ENCODE results near the gene TBX1. TPM values are rescaled to one million over a fixed set of nuclear protein-coding genes. Genes with fewer than 3 reads are reported as not detected.
A peak's percentile ranks its signal among the peaks of the same experiment; 100 is the strongest.
"Not testable (repeated sequence)": the region's sequence is repeated elsewhere in the genome, so short reads cannot be mapped to it uniquely, and the experiment has no call there.

Gene TBX1
- total RNA-seq, 1 donor = 0.43 TPM

DNA sequence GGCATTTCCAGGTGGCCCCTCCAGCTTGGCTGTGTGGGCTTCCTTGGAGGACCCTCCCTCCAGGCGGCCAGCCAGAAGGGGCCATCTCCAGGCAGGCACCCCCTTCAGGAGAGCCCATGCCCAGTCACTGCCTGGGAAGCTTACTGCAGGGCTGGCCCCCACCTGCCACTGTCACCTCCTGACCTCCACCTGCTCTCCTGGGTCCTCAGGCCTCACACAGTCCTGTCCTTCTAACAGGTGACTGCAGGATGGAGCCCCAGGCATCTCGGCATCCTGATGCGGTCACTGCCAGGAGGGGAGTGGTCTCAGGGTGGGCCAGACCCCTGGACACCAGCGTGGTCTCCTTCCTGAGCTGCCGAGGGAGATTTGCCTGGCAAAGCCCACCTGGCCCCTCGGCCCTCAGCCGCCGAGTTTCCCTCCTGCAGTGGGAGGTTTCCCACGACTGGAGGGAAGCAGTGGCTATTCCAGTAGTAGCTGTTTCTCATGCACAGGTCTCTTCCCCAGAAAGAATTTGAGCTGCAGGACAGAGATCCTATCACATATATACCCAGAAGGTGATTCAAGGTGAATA lies 13.0 kb downstream of the TBX1 start:
- H3K4me3 ChIP-seq (ENCODE audit: low read depth, low read length) = no peak overlapping the region
- TF ChIP-seq, protein P1, sequence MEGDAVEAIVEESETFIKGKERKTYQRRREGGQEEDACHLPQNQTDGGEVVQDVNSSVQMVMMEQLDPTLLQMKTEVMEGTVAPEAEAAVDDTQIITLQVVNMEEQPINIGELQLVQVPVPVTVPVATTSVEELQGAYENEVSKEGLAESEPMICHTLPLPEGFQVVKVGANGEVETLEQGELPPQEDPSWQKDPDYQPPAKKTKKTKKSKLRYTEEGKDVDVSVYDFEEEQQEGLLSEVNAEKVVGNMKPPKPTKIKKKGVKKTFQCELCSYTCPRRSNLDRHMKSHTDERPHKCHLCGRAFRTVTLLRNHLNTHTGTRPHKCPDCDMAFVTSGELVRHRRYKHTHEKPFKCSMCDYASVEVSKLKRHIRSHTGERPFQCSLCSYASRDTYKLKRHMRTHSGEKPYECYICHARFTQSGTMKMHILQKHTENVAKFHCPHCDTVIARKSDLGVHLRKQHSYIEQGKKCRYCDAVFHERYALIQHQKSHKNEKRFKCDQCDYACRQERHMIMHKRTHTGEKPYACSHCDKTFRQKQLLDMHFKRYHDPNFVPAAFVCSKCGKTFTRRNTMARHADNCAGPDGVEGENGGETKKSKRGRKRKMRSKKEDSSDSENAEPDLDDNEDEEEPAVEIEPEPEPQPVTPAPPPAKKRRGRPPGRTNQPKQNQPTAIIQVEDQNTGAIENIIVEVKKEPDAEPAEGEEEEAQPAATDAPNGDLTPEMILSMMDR (IDR thresholded peaks at IDR 0.05; ENCODE audit: insufficient read depth, low read depth, low read length) = no peak
- DNase-seq (ENCODE audit: low read depth) = no peak

DNA sequence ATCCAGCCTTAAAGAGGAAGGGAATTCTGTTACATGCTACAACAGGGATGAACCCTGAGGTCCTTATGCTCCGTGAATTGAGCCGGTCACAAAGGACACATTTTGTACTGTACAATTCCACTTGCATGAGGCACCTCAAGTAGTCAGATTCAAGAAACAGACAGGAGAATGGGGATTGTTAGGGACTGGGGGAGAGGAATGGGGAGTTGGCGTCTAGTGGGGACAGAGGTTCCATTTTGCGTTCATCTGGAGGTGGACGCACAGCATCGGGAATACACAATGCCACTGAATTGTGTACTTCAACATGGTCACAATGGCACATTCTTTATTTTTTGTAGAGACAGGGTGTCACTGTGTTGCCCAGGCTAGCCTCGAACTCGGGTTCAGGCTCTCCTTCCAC lies 14.1 kb downstream of the TBX1 start:
- TF ChIP-seq, protein P1 (IDR thresholded peaks at IDR 0.05; ENCODE audit: insufficient read depth, low read depth, low read length) = no peak
- no peak for DNase-seq (ENCODE audit: low read depth)
- H3K4me3 ChIP-seq (ENCODE audit: low read depth, low read length) = no peak overlapping the region

DNA sequence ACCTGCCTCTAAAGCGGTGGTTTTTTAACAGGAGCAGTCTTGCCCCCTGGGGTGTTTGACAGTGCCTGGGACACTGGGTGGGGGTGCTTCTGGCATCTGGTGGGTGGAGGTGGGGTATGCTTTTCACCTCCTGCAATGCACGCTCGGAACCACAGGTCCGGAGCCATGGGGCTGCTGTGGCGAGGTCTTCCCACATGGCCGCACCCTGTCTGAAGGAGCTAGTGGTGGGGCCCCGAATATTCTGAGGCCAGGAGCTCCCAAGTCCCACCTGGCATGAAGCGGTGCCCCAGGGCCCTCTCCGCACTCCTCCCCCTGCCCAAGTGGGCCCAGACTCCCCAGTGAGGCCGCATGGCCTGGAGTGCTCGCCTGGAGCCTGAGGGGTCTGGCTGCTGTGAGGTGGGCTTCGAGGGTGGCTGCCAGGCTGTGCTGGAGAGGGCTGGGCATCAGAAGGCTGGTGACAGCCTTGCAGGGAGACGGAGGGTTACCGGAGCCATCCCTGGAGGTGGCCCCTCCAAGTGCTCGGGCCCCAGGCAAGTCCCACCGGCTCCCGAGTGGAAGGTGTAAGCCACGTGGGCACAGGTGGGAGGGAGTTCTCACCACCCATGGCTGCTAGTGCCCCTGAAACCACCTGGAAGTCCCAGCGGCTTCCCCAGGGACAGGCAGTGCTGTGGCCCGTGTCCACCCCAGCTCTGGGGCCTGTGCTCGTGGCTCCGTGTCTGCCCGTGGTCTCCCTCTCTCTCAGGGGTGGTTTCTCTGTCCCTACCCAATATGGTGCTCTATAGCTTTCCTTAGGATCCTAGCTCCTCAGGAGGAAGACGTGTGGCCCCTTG lies 15.1 kb downstream of the TBX1 start:
- TF ChIP-seq, protein P1 (IDR thresholded peaks at IDR 0.05; ENCODE audit: insufficient read depth, low read depth, low read length) = no peak
- DNase-seq (ENCODE audit: low read depth) = no peak
- H3K4me3 ChIP-seq (ENCODE audit: low read depth, low read length) = no peak overlapping the region

DNA sequence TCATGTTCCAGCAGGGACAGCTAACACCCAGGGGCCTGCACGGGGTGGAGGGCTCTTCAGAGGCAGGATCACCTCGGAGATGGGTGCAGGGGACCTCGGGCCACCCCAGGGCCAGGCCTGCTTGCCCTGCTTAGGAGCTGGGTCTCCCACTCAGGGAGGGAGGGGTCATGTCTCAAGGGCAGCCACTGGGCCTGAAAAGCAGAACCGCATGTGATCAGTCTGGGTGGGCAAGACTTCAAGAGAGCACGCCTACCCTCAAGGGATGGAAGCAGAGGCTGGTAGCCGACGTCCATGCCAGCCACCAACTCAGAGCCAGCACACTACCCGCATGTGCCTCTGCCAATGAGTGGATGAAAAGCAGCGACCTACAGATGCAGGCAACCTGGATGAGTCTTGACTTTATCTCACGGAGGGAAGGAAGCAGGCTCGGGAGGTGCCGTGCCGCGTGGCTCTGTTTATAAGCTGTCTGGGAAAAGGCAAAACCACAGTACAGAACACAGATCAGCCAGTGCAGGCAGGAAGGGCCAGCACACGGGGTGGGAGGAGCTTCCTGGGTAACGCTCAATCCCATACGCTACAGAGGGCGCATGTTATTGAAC lies 16.0 kb downstream of the TBX1 start:
- TF ChIP-seq, protein P1 (IDR thresholded peaks at IDR 0.05; ENCODE audit: insufficient read depth, low read depth, low read length) = no peak
- H3K4me3 ChIP-seq (ENCODE audit: low read depth, low read length) = no peak overlapping the region
- peak; percentile 83 for DNase-seq (ENCODE audit: low read depth)

DNA sequence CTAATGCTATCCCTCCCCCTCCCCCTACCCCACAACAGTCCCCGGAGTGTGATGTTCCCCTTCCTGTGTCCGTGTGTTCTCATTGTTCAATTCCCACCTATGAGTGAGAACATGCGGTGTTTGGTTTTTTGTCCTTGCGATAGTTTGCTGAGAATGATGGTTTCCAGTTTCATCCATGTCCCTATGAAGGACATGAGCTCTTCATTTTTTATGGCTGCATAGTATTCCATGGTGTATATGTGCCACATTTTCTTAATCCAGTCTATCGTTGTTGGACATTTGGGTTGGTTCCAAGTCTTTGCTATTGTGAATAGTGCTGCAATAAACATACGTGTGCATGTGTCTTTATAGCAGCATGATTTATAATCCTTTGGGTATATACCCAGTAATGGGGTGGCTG lies 16.6 kb downstream of the TBX1 start:
- not testable (repeated sequence) for DNase-seq (ENCODE audit: low read depth); H3K4me3 ChIP-seq (ENCODE audit: low read depth, low read length)

DNA sequence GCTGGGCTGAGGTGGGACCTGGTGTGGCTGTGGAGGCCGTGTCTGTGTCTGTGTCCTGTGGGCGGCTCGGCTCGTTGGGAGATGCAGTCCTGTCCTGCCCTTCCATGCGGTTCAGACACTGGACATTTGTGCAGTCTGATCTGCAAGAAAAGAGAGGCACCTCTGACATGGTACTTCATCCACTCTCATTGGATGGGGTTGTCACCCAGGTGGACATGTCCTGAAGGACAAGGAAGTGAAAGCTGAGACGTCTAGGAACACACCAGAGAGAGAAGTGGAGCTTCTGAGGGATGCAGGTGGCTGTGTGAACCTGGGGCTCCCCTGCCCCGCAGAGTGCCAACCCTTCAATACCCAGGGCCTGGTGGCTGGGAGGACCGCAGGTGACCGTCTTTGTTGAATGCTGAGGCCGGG lies 18.4 kb downstream of the TBX1 start:
- H3K4me3 ChIP-seq (ENCODE audit: low read depth, low read length) = no peak overlapping the region
- DNase-seq (ENCODE audit: low read depth) = no peak
- TF ChIP-seq, protein P1 (IDR thresholded peaks at IDR 0.05; ENCODE audit: insufficient read depth, low read depth, low read length) = no peak

DNA sequence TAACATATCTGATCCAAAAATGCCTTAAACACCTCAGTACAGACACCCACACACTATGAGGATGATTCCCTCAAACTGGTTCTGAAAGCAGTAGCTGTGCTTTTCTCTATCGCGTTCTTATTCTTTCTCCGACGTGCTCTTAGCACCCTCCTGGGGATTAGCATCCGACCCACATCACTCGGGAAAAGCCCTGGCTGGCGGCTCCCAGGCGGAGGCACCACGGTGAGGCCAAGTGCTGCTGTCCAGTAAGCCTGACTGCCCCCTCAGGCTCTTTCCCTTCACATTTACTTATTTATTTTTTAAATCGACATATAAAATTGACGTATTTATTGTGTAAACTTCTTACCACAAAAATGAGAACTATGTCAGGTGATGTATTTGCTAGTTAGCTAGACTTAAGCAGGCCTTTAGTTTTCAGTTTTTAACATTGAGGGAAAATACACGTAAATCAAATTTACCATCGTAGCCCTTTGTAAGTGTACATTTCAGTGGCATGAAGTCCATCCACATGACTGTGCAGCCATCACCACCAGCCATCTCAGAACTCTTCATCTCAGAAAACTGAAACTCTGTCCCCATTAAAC lies 19.2 kb downstream of the TBX1 start:
- TF ChIP-seq, protein P1 (IDR thresholded peaks at IDR 0.05; ENCODE audit: insufficient read depth, low read depth, low read length) = no peak
- H3K4me3 ChIP-seq (ENCODE audit: low read depth, low read length) = no peak overlapping the region
- DNase-seq (ENCODE audit: low read depth) = no peak
